ENCODE results near the gene KRT7. TPM values are rescaled to one million over a fixed set of nuclear protein-coding genes. Genes with fewer than 3 reads are reported as not detected.
A peak's percentile ranks its signal among the peaks of the same experiment; 100 is the strongest.

The KRT7 gene
- total and polyA plus RNA-seq, 4 donors: 0.37 to 9.9 (median 7.0) TPM

DNA sequence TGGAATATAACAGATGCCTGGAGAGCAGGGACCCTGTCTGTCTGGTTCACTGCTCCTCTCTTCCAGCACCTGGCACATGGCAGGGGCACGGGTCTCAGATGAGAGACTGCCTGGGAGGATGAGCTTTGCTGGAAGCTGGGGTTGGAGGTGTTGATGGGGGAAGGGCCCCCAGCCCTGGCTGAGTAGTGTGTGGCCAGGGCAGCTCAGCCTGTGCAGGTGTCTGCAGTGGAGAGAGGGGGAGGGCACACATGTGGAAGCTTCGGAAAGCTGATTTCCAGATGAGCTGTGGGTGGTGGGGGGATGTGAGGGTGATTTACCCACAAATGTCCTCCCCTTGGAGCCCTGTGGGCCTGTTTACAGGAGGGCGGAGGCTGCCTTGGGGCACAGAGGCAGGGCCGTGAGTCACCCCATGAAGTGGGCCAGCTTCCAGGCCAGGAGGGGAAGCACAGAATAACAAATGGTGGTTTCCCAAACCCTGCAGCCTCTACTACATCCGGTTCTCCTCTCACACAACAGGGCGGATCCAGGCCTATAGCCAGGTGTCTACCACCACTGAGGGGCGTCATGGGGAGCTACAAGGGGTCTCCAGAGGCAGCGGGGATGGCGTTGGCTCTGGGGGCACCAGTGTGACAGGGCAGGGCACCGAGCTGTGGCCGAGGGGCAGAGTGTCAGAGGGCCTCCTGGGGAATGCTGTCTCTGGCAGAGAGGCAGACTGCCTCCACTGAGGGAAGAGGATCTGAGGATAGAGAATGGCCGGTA, 11.0 kb downstream of the KRT7 start:
- TF ChIP-seq RAD21 (IDR thresholded peaks at IDR 0.05): no peak
- no peak for TF ChIP-seq RXRA (IDR thresholded peaks at IDR 0.05)
- TF ChIP-seq YY1 (IDR thresholded peaks at IDR 0.05): no peak
- TF ChIP-seq FOXA1 (IDR thresholded peaks at IDR 0.05): no peak
- TF ChIP-seq HNF4A (conservative IDR thresholded peaks at IDR 0.05): no peak
- no peak for TF ChIP-seq SP1 (IDR thresholded peaks at IDR 0.05)
- no peak for TF ChIP-seq EGR1 (IDR thresholded peaks at IDR 0.05; ENCODE audit: low read depth in 2 of 2)
- TF ChIP-seq TAF1 (conservative IDR thresholded peaks at IDR 0.05): no peak
- TF ChIP-seq, protein P1, sequence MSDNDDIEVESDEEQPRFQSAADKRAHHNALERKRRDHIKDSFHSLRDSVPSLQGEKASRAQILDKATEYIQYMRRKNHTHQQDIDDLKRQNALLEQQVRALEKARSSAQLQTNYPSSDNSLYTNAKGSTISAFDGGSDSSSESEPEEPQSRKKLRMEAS (IDR thresholded peaks at IDR 0.05): no peak
- TF ChIP-seq, protein P2, sequence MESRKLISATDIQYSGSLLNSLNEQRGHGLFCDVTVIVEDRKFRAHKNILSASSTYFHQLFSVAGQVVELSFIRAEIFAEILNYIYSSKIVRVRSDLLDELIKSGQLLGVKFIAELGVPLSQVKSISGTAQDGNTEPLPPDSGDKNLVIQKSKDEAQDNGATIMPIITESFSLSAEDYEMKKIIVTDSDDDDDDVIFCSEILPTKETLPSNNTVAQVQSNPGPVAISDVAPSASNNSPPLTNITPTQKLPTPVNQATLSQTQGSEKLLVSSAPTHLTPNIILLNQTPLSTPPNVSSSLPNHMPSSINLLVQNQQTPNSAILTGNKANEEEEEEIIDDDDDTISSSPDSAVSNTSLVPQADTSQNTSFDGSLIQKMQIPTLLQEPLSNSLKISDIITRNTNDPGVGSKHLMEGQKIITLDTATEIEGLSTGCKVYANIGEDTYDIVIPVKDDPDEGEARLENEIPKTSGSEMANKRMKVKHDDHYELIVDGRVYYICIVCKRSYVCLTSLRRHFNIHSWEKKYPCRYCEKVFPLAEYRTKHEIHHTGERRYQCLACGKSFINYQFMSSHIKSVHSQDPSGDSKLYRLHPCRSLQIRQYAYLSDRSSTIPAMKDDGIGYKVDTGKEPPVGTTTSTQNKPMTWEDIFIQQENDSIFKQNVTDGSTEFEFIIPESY (IDR thresholded peaks at IDR 0.05): no peak
- TF ChIP-seq, protein P3, sequence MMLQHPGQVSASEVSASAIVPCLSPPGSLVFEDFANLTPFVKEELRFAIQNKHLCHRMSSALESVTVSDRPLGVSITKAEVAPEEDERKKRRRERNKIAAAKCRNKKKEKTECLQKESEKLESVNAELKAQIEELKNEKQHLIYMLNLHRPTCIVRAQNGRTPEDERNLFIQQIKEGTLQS (IDR thresholded peaks at IDR 0.05): no peak
- TF ChIP-seq, protein P4, sequence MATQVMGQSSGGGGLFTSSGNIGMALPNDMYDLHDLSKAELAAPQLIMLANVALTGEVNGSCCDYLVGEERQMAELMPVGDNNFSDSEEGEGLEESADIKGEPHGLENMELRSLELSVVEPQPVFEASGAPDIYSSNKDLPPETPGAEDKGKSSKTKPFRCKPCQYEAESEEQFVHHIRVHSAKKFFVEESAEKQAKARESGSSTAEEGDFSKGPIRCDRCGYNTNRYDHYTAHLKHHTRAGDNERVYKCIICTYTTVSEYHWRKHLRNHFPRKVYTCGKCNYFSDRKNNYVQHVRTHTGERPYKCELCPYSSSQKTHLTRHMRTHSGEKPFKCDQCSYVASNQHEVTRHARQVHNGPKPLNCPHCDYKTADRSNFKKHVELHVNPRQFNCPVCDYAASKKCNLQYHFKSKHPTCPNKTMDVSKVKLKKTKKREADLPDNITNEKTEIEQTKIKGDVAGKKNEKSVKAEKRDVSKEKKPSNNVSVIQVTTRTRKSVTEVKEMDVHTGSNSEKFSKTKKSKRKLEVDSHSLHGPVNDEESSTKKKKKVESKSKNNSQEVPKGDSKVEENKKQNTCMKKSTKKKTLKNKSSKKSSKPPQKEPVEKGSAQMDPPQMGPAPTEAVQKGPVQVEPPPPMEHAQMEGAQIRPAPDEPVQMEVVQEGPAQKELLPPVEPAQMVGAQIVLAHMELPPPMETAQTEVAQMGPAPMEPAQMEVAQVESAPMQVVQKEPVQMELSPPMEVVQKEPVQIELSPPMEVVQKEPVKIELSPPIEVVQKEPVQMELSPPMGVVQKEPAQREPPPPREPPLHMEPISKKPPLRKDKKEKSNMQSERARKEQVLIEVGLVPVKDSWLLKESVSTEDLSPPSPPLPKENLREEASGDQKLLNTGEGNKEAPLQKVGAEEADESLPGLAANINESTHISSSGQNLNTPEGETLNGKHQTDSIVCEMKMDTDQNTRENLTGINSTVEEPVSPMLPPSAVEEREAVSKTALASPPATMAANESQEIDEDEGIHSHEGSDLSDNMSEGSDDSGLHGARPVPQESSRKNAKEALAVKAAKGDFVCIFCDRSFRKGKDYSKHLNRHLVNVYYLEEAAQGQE (IDR thresholded peaks at IDR 0.05): no peak
- TF ChIP-seq, protein P5, sequence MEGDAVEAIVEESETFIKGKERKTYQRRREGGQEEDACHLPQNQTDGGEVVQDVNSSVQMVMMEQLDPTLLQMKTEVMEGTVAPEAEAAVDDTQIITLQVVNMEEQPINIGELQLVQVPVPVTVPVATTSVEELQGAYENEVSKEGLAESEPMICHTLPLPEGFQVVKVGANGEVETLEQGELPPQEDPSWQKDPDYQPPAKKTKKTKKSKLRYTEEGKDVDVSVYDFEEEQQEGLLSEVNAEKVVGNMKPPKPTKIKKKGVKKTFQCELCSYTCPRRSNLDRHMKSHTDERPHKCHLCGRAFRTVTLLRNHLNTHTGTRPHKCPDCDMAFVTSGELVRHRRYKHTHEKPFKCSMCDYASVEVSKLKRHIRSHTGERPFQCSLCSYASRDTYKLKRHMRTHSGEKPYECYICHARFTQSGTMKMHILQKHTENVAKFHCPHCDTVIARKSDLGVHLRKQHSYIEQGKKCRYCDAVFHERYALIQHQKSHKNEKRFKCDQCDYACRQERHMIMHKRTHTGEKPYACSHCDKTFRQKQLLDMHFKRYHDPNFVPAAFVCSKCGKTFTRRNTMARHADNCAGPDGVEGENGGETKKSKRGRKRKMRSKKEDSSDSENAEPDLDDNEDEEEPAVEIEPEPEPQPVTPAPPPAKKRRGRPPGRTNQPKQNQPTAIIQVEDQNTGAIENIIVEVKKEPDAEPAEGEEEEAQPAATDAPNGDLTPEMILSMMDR (IDR thresholded peaks at IDR 0.05; ENCODE audit: low read depth, low read length, missing input control): no peak
- TF ChIP-seq NR2F2 (IDR thresholded peaks at IDR 0.05): no peak
- no peak for TF ChIP-seq FOXA2 (IDR thresholded peaks at IDR 0.05)
- TF ChIP-seq HNF4G (IDR thresholded peaks at IDR 0.05): no peak
- WGBS: 60% methylated on average over 12 of the region's 12 CpGs
- no peak for DNase-seq (ENCODE audit: low spot score)
- Histone ChIP-seq H3K9me3 (ENCODE audit: control insufficient read depth in 4 of 4, low read length in 3 of 4) (no peaks in the 10 kb centered on the region), H3K27me3 (ENCODE audit: control insufficient read depth in 4 of 4, insufficient read depth in 4 of 4, low read length in 3 of 4) (peaks cover 0 to 2% (median 0%) of the 10 kb centered on the region in 4 donors), H3K4me1 (ENCODE audit: control insufficient read depth in 4 of 4, insufficient read depth in 4 of 4, low read length in 3 of 4) (no peaks in the 10 kb centered on the region), H3K9ac (ENCODE audit: low read depth in 1 of 2, low read length in 2 of 2) (no peak overlapping the region), H3K4me3 (ENCODE audit: low read depth in 1 of 3, low read length in 3 of 3) (no peak overlapping the region), H3K36me3 (ENCODE audit: control insufficient read depth in 4 of 4, insufficient read depth in 3 of 4, low read depth in 1 of 4, low read length in 3 of 4) (no peaks in the 10 kb centered on the region), H3K27ac (ENCODE audit: low read depth in 1 of 2, low read length in 2 of 2) (peak overlapping the region in 1 of 2 donors; percentile 12)

Measured in liver (tissue), 9 donors.